ENCODE data around the gene SH3GL3. TPM values are rescaled to one million over a fixed set of nuclear protein-coding genes. Genes with fewer than 3 reads are reported as not detected.

Gene SH3GL3
- total and polyA plus RNA-seq, 2 of the 13 experiments (the other 11 are each of a cell fraction or from before 2014, with no cell fraction given) = not detected

DNA sequence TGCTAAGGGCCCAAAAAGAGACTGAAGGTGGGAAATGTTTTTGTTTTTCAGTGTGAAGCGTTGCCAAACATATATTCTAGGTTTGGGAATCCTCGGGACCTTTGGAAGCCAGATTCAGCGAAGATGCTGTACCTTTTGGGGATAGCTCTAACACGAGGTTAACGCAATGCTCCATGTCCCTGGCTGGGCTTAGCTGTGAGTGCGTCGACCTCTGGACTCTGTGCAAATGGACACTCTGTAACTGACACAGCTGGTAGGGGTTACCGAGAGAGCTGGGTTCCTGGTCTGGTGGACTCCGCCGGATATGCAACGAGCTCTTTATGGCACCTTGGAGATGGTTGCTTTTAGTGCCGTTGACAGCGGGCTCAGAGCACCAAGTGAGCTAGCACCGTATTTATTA, 724 bp upstream of the SH3GL3 start:
- Histone ChIP-seq H3K4me2 (ENCODE audit: low read depth, low read length) (no peak overlapping the region), H3K27me3 (ENCODE audit: control insufficient read depth in 1 of 2, insufficient read depth in 2 of 2, low read length in 2 of 2) (peaks cover 2 to 13% of the 10 kb centered on the region in 2 experiments; a peak in 2 of 5 replicates), H3K9ac (ENCODE audit: insufficient read depth, low read depth, low read length) (no peak overlapping the region), H3K36me3 (replicated peaks in 1 of 2; ENCODE audit: control insufficient read depth in 1 of 2, insufficient read depth in 2 of 2, low read length in 2 of 2) (no peaks in the 10 kb centered on the region), H3K27ac (ENCODE audit: extremely low read length, insufficient read depth, low read length) (no peak overlapping the region), H3K4me3 (replicated peaks in 1 of 3; ENCODE audit: insufficient read depth in 1 of 3, low read depth in 2 of 3, low read length in 3 of 3) (no peak overlapping the region), H3K4me1 (ENCODE audit: insufficient read depth, low read length) (no peaks in the 10 kb centered on the region), H4K20me1 (ENCODE audit: insufficient read depth, low read length) (no peaks in the 10 kb centered on the region), H3K79me2 (ENCODE audit: insufficient read depth, low read length) (no peaks in the 10 kb centered on the region), H3K9me3 (ENCODE audit: low read length) (no peaks in the 10 kb centered on the region), H2AFZ (ENCODE audit: low read length) (no peak overlapping the region)
- ChIA-PET POLR2A (no interaction called here), CTCF (ENCODE audit: low intra/inter-chr PET ratio, low total read pairs) (no interaction called here)
- no peak for FAIRE-seq
- in situ Hi-C loops (cut with HindIII; ENCODE audit: extremely low pct_ligation_motif_present, low pct_unique_long_range_greater_than_20kb) (no loop called here), intact Hi-C loops (cut with micrococcal nuclease; ENCODE audit: unreplicated experiment) (no loop called here)
- 0% methylated on average over 1 of the region's 14 CpGs for WGBS (ENCODE audit: low lambda C conversion rate)
- no TSS peak for BruUV-seq (replicated peaks)
- no peak for TF ChIP-seq ZSCAN5A (CRISPR knock-in tag; IDR thresholded peaks at IDR 0.05; ENCODE audit: borderline replicate concordance)
- TF ChIP-seq DNMT1 (CRISPR knock-in tag; IDR thresholded peaks at IDR 0.05) = no peak
- no peak for TF ChIP-seq ZMYM3 (CRISPR knock-in tag; IDR thresholded peaks at IDR 0.05)
- TF ChIP-seq MYNN (CRISPR knock-in tag; IDR thresholded peaks at IDR 0.05; ENCODE audit: low read depth) = no peak
- no peak for TF ChIP-seq MEF2D (CRISPR knock-in tag; IDR thresholded peaks at IDR 0.05)
- TF ChIP-seq SUZ12 (IDR thresholded peaks at IDR 0.05; ENCODE audit: low read depth, low read length) = no peak
- TF ChIP-seq, protein P1, sequence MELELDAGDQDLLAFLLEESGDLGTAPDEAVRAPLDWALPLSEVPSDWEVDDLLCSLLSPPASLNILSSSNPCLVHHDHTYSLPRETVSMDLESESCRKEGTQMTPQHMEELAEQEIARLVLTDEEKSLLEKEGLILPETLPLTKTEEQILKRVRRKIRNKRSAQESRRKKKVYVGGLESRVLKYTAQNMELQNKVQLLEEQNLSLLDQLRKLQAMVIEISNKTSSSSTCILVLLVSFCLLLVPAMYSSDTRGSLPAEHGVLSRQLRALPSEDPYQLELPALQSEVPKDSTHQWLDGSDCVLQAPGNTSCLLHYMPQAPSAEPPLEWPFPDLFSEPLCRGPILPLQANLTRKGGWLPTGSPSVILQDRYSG (CRISPR knock-in tag; IDR thresholded peaks at IDR 0.05) = no peak
- TF ChIP-seq PTBP1 (IDR thresholded peaks at IDR 0.05; ENCODE audit: low read depth, low read length, poor library complexity, severe bottlenecking) = no peak
- no peak for TF ChIP-seq ZNF589 (CRISPR knock-in tag; conservative IDR thresholded peaks at IDR 0.05)
- no peak for TF ChIP-seq ZNF782 (CRISPR knock-in tag; IDR thresholded peaks at IDR 0.05; ENCODE audit: borderline replicate concordance)
- TF ChIP-seq ZNF33B (CRISPR knock-in tag; IDR thresholded peaks at IDR 0.05) = no peak
- TF ChIP-seq ZNF331 (CRISPR knock-in tag; IDR thresholded peaks at IDR 0.05) = no peak
- TF ChIP-seq SP5 (CRISPR knock-in tag; IDR thresholded peaks at IDR 0.05; ENCODE audit: borderline replicate concordance, low read depth) = no peak
- TF ChIP-seq, protein P2, sequence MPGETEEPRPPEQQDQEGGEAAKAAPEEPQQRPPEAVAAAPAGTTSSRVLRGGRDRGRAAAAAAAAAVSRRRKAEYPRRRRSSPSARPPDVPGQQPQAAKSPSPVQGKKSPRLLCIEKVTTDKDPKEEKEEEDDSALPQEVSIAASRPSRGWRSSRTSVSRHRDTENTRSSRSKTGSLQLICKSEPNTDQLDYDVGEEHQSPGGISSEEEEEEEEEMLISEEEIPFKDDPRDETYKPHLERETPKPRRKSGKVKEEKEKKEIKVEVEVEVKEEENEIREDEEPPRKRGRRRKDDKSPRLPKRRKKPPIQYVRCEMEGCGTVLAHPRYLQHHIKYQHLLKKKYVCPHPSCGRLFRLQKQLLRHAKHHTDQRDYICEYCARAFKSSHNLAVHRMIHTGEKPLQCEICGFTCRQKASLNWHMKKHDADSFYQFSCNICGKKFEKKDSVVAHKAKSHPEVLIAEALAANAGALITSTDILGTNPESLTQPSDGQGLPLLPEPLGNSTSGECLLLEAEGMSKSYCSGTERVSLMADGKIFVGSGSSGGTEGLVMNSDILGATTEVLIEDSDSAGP (CRISPR knock-in tag; IDR thresholded peaks at IDR 0.05; ENCODE audit: borderline replicate concordance) = no peak
- no peak for TF ChIP-seq GFI1 (CRISPR knock-in tag; IDR thresholded peaks at IDR 0.05; ENCODE audit: borderline replicate concordance)
- no peak for TF ChIP-seq MTA3 (CRISPR knock-in tag; IDR thresholded peaks at IDR 0.05)
- no peak for TF ChIP-seq THAP11 (CRISPR knock-in tag; IDR thresholded peaks at IDR 0.05)
- TF ChIP-seq, protein P3, sequence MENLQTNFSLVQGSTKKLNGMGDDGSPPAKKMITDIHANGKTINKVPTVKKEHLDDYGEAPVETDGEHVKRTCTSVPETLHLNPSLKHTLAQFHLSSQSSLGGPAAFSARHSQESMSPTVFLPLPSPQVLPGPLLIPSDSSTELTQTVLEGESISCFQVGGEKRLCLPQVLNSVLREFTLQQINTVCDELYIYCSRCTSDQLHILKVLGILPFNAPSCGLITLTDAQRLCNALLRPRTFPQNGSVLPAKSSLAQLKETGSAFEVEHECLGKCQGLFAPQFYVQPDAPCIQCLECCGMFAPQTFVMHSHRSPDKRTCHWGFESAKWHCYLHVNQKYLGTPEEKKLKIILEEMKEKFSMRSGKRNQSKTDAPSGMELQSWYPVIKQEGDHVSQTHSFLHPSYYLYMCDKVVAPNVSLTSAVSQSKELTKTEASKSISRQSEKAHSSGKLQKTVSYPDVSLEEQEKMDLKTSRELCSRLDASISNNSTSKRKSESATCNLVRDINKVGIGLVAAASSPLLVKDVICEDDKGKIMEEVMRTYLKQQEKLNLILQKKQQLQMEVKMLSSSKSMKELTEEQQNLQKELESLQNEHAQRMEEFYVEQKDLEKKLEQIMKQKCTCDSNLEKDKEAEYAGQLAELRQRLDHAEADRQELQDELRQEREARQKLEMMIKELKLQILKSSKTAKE (CRISPR knock-in tag; IDR thresholded peaks at IDR 0.05; ENCODE audit: borderline replicate concordance) = no peak
- DNase-seq (ENCODE audit: low spot score) = no peak
- ATAC-seq = no peak

Data from HepG2 (cell line).